K562 (cell line): ENCODE data around the gene POU2AF1. TPM values are rescaled to one million over a fixed set of nuclear protein-coding genes. Genes with fewer than 3 reads are reported as not detected.

Experiments used
- ATAC-seq: fragments of 200-7000 bp; cut with Tn5 transposase; 3 replicates; pipeline ENCODE4 v1.9.1; 2020; ENCODE audit warnings: moderate library complexity
- BruUV-seq: library from RNA; stranded (reverse); fragments of 400-500 nt; replicated peaks from 2 replicates; lab custom pipeline; 2021; lab: Mats Ljungman, UMichigan
- CTCF ChIA-PET: fragments of 300-600 bp; formaldehyde crosslinking; extraction: SDS; loops from one replicate; lab custom pipeline; 2021; ENCODE audit warnings: low intra/inter-chr PET ratio; lab: Yijun Ruan, JAX
- POLR2A ChIA-PET: fragments of 300-600, 350-650 bp; sonication (Branson Sonifier 250); formaldehyde crosslinking; extraction: SDS; loops from one replicate; lab custom pipeline; 2021; ENCODE audit warnings: antibody characterized with exemption, inconsistent platforms; lab: Yijun Ruan, JAX
- DNase-seq, 4 experiments: peaks; one replicate each; pipeline versions ENCODE4 v3.0.0 to v3.0.0-alpha.2; 2011 to 2018; ENCODE audit warnings: low spot score in 3 of 4, mixed read lengths in 3 of 4; ENCODE audit errors: extremely low read depth in 1 of 4
- FAIRE-seq: peaks from 2 replicates; lab custom pipeline; 2011; peaks lifted over from hg19 to GRCh38; lab: Jason Lieb, UNC
- H2AFZ ChIP-seq: 2 replicates; pipeline ENCODE4 v1.6.0; 2011; ENCODE audit warnings: low read depth, low read length, control low read depth, inconsistent platforms
- H3K27ac ChIP-seq: fragments of 200-600 bp; 3 replicates; pipeline ENCODE4 v1.8.0; 2011; ENCODE audit warnings: low read depth, mild to moderate bottlenecking, control low read depth, inconsistent platforms, low read length, moderate library complexity, mixed read lengths; ENCODE audit errors: extremely low read depth
- H3K27me3 ChIP-seq, 2 experiments: fragments of 300-600 bp in 1 of 2; 2 replicates in 1 of 2; 3 replicates in 1 of 2; pipeline versions ENCODE4 v1.6.0 to v1.8.0; 2011; ENCODE audit warnings: inconsistent platforms in 2 of 2, low read length in 2 of 2, mild to moderate bottlenecking in 1 of 2, mixed read lengths in 1 of 2, moderate library complexity in 1 of 2; ENCODE audit not compliant: control insufficient read depth in 2 of 2, insufficient read depth in 2 of 2
- H3K36me3 ChIP-seq: fragments of 300-600 bp; 3 replicates; pipeline ENCODE4 v1.8.0; 2011; ENCODE audit warnings: mild to moderate bottlenecking, low read length, inconsistent platforms; ENCODE audit not compliant: control insufficient read depth, insufficient read depth
- H3K4me1 ChIP-seq, 2 experiments: fragments of 200-600 bp in 1 of 2; replicated peaks in 1 of 2; 2 replicates in 1 of 2; 3 replicates in 1 of 2; pipeline versions ENCODE4 v1.5.1 to v1.8.0; 2011; ENCODE audit warnings: inconsistent platforms in 2 of 2, low read length in 2 of 2, mild to moderate bottlenecking in 1 of 2, mixed read lengths in 1 of 2, moderate library complexity in 1 of 2; ENCODE audit not compliant: control insufficient read depth in 2 of 2, insufficient read depth in 2 of 2
- H3K4me2 ChIP-seq: 2 replicates; pipeline ENCODE4 v1.6.1; 2011; ENCODE audit warnings: low read length, control low read depth, inconsistent platforms, mixed read lengths; ENCODE audit not compliant: insufficient read depth
- H3K4me3 ChIP-seq: fragments of 200-600 bp; sonication (generic), shearing (Covaris generic); 2 replicates; pipeline ENCODE4 v1.5.1; 2016; ENCODE audit warnings: control low read depth, inconsistent platforms
- H3K79me2 ChIP-seq: fragments of 200-600 bp; 3 replicates; pipeline ENCODE4 v1.8.0; 2011; ENCODE audit warnings: low read length, inconsistent platforms; ENCODE audit not compliant: control insufficient read depth, insufficient read depth
- H3K9ac ChIP-seq, 2 experiments: 2 replicates each; pipeline versions ENCODE4 v1.6.0 to v1.6.1; 2011; ENCODE audit warnings: low read depth in 2 of 2, low read length in 2 of 2, control low read depth in 1 of 2, inconsistent platforms in 1 of 2, mild to moderate bottlenecking in 1 of 2, mixed read lengths in 1 of 2; ENCODE audit not compliant: insufficient read depth in 1 of 2
- H3K9me1 ChIP-seq: one replicate; pipeline ENCODE4 v1.6.0; 2011; ENCODE audit warnings: inconsistent platforms, mild to moderate bottlenecking, low read length, moderate library complexity; ENCODE audit not compliant: control insufficient read depth, insufficient read depth
- H3K9me3 ChIP-seq: replicated peaks from 2 replicates; pipeline ENCODE4 v1.5.1; 2011; ENCODE audit warnings: low read depth, low read length, inconsistent platforms; ENCODE audit not compliant: control insufficient read depth, insufficient read depth
- H4K20me1 ChIP-seq: replicated peaks from 2 replicates; pipeline ENCODE4 v1.6.1; 2011; ENCODE audit warnings: low read length, inconsistent platforms, mixed read lengths; ENCODE audit not compliant: control insufficient read depth, insufficient read depth
- CBFA2T2 ChIP-seq: fragments of 450-650 bp; conservative IDR thresholded peaks from 2 replicates; pipeline ENCODE4 v1.6.1; 2017; ENCODE audit warnings: mild to moderate bottlenecking
- DPF2 ChIP-seq: fragments of 450-650 bp; IDR thresholded peaks from 2 replicates; pipeline ENCODE4 v1.6.1; 2016
- EWSR1 ChIP-seq: fragments of 450-650 bp; IDR thresholded peaks from 2 replicates; pipeline ENCODE4 v1.6.1; 2018; ENCODE audit warnings: borderline replicate concordance, mild to moderate bottlenecking, low read depth, moderate library complexity; ENCODE audit not compliant: partially characterized antibody
- FOXK2 ChIP-seq, 2 experiments: fragments of 450-650 bp; IDR thresholded peaks in 1 of 2; conservative IDR thresholded peaks in 1 of 2; 2 replicates each; pipeline ENCODE4 v1.6.1; 2016; ENCODE audit warnings: low read depth in 2 of 2, mild to moderate bottlenecking in 1 of 2
- GABPA ChIP-seq: fragments of 200-800 bp; sonication (Bioruptor generic); conservative IDR thresholded peaks from 2 replicates; pipeline ENCODE4 v1.6.1; 2016; ENCODE audit warnings: low read depth, missing genetic modification characterization, missing compliant biosample characterization
- HOXB6 ChIP-seq: fragments of 250-450 bp; sonication (Bioruptor Pico); IDR thresholded peaks from 2 replicates; pipeline ENCODE4 v1.5.1; 2022; ENCODE audit warnings: mild to moderate bottlenecking, borderline replicate concordance
- NR2F6 ChIP-seq: fragments of 450-650 bp; formaldehyde crosslinking; IDR thresholded peaks from 2 replicates; pipeline ENCODE4 v1.4.0; 2020; ENCODE audit warnings: mild to moderate bottlenecking
- PHB2 ChIP-seq: fragments of 450-650 bp; IDR thresholded peaks from 2 replicates; pipeline ENCODE4 v1.6.1; 2017; ENCODE audit warnings: low read depth
- PHF21A ChIP-seq: fragments of 450-650 bp; IDR thresholded peaks from 2 replicates; pipeline ENCODE4 v1.6.1; 2017; ENCODE audit warnings: low read depth, borderline replicate concordance
- POLR3G ChIP-seq: IDR thresholded peaks from 2 replicates; pipeline ENCODE4 v1.6.1; 2011; ENCODE audit not compliant: insufficient read length, insufficient replicate concordance; ENCODE audit errors: extremely low read depth
- PYGO2 ChIP-seq: fragments of 450-650 bp; IDR thresholded peaks from 2 replicates; pipeline ENCODE4 v1.6.1; 2016; ENCODE audit warnings: mild to moderate bottlenecking, missing genetic modification characterization, moderate library complexity, missing compliant biosample characterization
- RAD51 ChIP-seq: fragments of 450-650 bp; IDR thresholded peaks from 2 replicates; pipeline ENCODE4 v1.7.1; 2016; ENCODE audit warnings: low read depth, mild to moderate bottlenecking, borderline replicate concordance
- SMAD4 ChIP-seq: fragments of 250-450 bp; sonication (Bioruptor Pico); conservative IDR thresholded peaks from 2 replicates; pipeline ENCODE4 v1.8.0; 2021; ENCODE audit warnings: inconsistent platforms, mild to moderate bottlenecking, moderate library complexity
- whole genome bisulfite sequencing: fragments of 100-300 bp; shearing (Covaris generic); methylation state at CpG from one replicate; pipeline ENCODE4 v1.1.6; 2016; ENCODE audit warnings: low coverage, mixed read lengths; ENCODE audit not compliant: insufficient coverage; ENCODE audit errors: missing lambda C conversion rate; 5-methylcytosine and 5-hydroxymethylcytosine counted together
- in situ Hi-C: fragments of 300-500 bp; cut with MboI; formaldehyde crosslinking; loops from 4 replicates; pipeline ENCODE4 v1.15.0; 2018; ENCODE audit warnings: inconsistent platforms, mixed read lengths
- intact Hi-C: fragments of 100-400 bp; cut with micrococcal nuclease; formaldehyde crosslinking; loops from 2 replicates; pipeline ENCODE4 v1.14.2; 2022
- polyA plus RNA-seq, 8 experiments: library from polyadenylated mRNA; depleted of rRNA in 4 of 8; stranded (reverse) in 5 of 8; unstranded in 3 of 8; fragments of >200 nt; fragmentation: Nextera tagmentation in 2 of 8; fragmentation: Illumina TruSeq in 1 of 8; extraction: Ambion mirVana in 2 of 8; extraction: Trizol in 1 of 8; gene quantifications; 2 replicates each; pipeline versions ENCODE4 v1.2.1 to v1.2.3, GENCODE V29; 2011 to 2014; ENCODE audit warnings: inconsistent platforms in 1 of 8, missing spikeins in 1 of 8
- total RNA-seq, 7 experiments: library from RNA; depleted of rRNA in 6 of 7; stranded (reverse); fragments of >200 nt in 6 of 7; fragmentation: Illumina TruSeq in 2 of 7; extraction: Trizol in 2 of 7; gene quantifications; 2 replicates each; pipeline versions ENCODE4 v1.2.1 to v1.2.3, GENCODE V29; 2011 to 2021; ENCODE audit warnings: low replicate concordance in 1 of 7
- TF ChIP-seq, protein P1 (sequence below): fragments of 450-650 bp; IDR thresholded peaks from one replicate; pipeline ENCODE4 v1.6.1; 2018; ENCODE audit warnings: mild to moderate bottlenecking, moderate library complexity; ENCODE audit not compliant: partially characterized antibody
- TF ChIP-seq, protein P2 (sequence below): fragments of 450-650 bp; formaldehyde crosslinking; IDR thresholded peaks from 2 replicates; pipeline ENCODE4 v1.4.0; 2022; ENCODE audit warnings: mild to moderate bottlenecking, moderate library complexity

Gene POU2AF1
- total and polyA plus RNA-seq, 9 of the 15 experiments (the other 6 are each of a cell fraction or from before 2014, with no cell fraction given): 0.09 TPM; not detected in 8

DNA sequence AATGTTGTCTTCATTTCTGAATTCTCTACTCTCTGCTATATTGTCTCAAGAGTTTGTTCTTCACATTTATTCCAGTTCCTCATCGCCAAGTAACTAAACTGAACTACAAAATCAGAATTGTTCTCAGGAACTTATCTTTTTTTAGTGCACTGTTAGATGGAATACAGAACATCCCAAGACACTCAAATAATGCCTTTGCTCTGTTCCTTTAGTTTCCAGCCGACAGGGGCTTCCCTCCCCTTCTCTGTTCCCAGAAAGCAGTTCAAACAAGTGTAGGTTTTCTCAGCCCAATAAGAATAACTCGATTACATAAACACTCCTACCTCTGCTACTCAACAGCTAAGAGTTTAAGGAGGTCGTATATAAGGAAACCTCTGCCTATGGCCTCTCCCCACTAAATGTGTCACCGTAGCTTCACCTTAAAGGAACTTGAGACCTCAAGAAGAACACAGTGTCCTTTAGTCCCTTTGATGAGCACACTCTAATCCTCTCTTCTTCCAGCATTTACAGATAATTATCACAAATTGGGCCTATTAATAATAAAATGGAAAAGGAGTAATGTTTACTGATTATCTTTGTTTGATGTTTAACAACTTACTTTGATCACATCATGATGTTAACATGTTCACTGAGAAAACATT lies 73.8 kb downstream of the POU2AF1 start:
- ChIA-PET POLR2A (no interaction called here), CTCF (no interaction called here)
- Histone ChIP-seq H3K27me3 (peaks cover 0 to 12% of the 10 kb centered on the region in 2 experiments; a peak in 2 of 5 replicates), H3K79me2 (no peaks in the 10 kb centered on the region), H3K9ac (no peak overlapping the region), H3K27ac (no peak overlapping the region), H4K20me1 (no peaks in the 10 kb centered on the region; the same call in 1 of the 2 replicates), H3K4me1 (no peaks in the 10 kb centered on the region), H3K9me1 (no peaks in the 10 kb centered on the region), H3K36me3 (no peaks in the 10 kb centered on the region), H3K4me3 (no peak overlapping the region), H3K9me3 (no peaks in the 10 kb centered on the region), H3K4me2 (no peak overlapping the region), H2AFZ (no peak overlapping the region)
- in situ Hi-C loops: no loop called here
- intact Hi-C loops: no loop called here
- ATAC-seq: no peak
- TF ChIP-seq HOXB6 (CRISPR knock-in tag) (no peak), PYGO2 (tag) (no peak), PHF21A (no peak), CBFA2T2 (no peak)
- BruUV-seq: no TSS peak
- WGBS: 1% methylated on average over 5 of the region's 5 CpGs
- DNase-seq: no peak
- no peak for FAIRE-seq

DNA sequence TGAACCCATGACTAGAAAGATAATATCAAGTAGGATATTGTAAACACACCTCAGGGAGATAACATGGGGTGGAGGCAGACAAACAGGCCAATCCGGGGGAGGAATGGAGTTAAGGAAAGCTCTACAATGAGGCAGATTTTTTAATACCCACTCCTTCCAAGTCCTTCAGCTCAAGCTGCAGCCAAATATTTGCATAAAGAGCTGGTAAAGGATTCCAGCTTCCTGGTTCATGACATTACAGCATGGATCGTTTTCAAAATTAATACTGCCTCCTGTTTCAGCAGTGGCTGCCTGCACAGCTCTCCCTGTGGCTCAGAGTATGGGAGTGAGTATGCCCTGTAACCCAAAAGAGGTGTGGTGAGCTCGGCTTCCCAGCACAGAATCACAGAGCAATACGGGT lies 75.6 kb downstream of the POU2AF1 start:
- Histone ChIP-seq H3K36me3 (no peaks in the 10 kb centered on the region), H2AFZ (no peak overlapping the region), H3K27ac (no peak overlapping the region), H3K4me1 (peaks cover 0 to 9% of the 10 kb centered on the region in 2 experiments; a peak in 1 of 5 replicates), H3K27me3 (peaks cover 2 to 28% of the 10 kb centered on the region in 2 experiments; a peak in 3 of 5 replicates), H3K9me3 (no peaks in the 10 kb centered on the region), H3K9me1 (no peaks in the 10 kb centered on the region), H3K79me2 (no peaks in the 10 kb centered on the region), H4K20me1 (no peaks in the 10 kb centered on the region; the same call in 1 of the 2 replicates), H3K9ac (no peak overlapping the region), H3K4me2 (no peak overlapping the region), H3K4me3 (no peak overlapping the region)
- intact Hi-C loops (no loop called here), in situ Hi-C loops (no loop called here)
- WGBS: 0% methylated on average over 4 of the region's 4 CpGs
- POLR2A ChIA-PET: interaction anchor here (0.6 kb wide), 1 partner anchor 876 kb away, joined by 3 read pairs; no protein-coding TSS in a partner anchor
- CTCF ChIA-PET: no interaction called here
- FAIRE-seq: no peak
- BruUV-seq: no TSS peak
- DNase-seq: no peak
- ATAC-seq: no peak
- TF ChIP-seq, protein P1, sequence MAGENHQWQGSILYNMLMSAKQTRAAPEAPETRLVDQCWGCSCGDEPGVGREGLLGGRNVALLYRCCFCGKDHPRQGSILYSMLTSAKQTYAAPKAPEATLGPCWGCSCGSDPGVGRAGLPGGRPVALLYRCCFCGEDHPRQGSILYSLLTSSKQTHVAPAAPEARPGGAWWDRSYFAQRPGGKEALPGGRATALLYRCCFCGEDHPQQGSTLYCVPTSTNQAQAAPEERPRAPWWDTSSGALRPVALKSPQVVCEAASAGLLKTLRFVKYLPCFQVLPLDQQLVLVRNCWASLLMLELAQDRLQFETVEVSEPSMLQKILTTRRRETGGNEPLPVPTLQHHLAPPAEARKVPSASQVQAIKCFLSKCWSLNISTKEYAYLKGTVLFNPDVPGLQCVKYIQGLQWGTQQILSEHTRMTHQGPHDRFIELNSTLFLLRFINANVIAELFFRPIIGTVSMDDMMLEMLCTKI: no peak
- TF ChIP-seq GABPA (tag) (no peak), POLR3G (no peak), EWSR1 (no peak), NR2F6 (CRISPR knock-in tag) (no peak), SMAD4 (no peak), RAD51 (no peak), DPF2 (no peak), FOXK2 (conservative IDR thresholded peaks at IDR 0.05 in 1 of 2, IDR thresholded peaks at IDR 0.05 in 1 of 2; ENCODE audit: low read depth in 2 of 2) (no peak), PHB2 (no peak)
- TF ChIP-seq, protein P2, sequence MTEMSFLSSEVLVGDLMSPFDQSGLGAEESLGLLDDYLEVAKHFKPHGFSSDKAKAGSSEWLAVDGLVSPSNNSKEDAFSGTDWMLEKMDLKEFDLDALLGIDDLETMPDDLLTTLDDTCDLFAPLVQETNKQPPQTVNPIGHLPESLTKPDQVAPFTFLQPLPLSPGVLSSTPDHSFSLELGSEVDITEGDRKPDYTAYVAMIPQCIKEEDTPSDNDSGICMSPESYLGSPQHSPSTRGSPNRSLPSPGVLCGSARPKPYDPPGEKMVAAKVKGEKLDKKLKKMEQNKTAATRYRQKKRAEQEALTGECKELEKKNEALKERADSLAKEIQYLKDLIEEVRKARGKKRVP (CRISPR knock-in tag): no peak
